Activated naive CD4-positive, alpha-beta T cell treated with anti-CD3 and anti-CD28 coated beads, Interleukin-2, amount 50 U/mL, for 24 hours (primary cell): ENCODE results near the gene EIF2D.
A peak's percentile ranks its signal among the peaks of the same experiment; 100 is the strongest.
"Not testable (repeated sequence)": the region's sequence is repeated elsewhere in the genome, so short reads cannot be mapped to it uniquely, and the experiment has no call there.

ENCODE experiments used
- H3K27ac Mint-ChIP-seq: one replicate; pipeline ENCODE4 v1.8.0; 2021; ENCODE audit warnings: mild to moderate bottlenecking, mixed read lengths
- H3K27me3 Mint-ChIP-seq: one replicate; pipeline ENCODE4 v1.8.0; 2021; ENCODE audit warnings: mixed read lengths
- H3K36me3 Mint-ChIP-seq: one replicate; pipeline ENCODE4 v1.8.0; 2021; ENCODE audit warnings: mixed read lengths
- H3K4me1 Mint-ChIP-seq: one replicate; pipeline ENCODE4 v1.8.0; 2021; ENCODE audit warnings: mixed read lengths
- H3K4me3 Mint-ChIP-seq: one replicate; pipeline ENCODE4 v1.8.0; 2021; ENCODE audit warnings: mild to moderate bottlenecking, mixed read lengths
- H3K9me3 Mint-ChIP-seq: one replicate; pipeline ENCODE4 v1.8.0; 2021; ENCODE audit warnings: mixed read lengths

EIF2D gene

DNA sequence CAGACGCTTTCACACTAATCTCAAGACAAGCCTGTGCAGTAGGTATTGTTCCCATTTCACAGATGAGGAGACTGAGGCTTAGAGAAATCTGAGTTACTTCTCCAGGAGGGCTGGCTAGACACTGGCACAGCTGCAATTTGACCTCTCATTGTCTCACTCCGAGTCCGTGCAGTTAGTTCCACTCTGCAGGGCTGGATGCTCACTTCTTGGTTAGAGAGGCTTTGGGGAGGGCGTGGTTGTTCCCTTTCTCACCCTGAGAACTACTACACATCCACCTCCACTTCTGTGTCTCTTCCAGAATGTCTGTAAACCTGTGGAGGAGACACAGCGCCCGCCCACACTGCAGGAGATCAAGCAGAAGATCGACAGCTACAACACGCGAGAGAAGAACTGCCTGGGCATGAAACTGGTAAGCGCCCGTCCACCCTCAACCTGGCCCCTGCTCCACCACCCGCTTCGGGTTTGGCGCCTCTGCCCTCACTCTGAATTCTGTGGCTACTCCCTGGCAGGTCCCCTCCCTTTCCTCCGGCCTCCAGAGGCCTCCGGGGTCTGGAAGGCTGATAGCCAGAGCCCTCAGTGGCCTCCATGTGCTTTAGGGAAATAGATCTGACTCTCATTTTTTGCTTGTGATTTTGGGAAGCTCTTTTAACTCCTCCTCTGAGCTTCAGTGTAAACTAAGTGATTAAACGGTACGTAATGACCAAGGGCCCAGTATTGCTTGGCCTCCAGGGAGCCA lies 29.1 kb downstream of the EIF2D start:
- Mint-ChIP-seq H3K36me3 (peaks cover 26% of the 10 kb centered on the region), H3K4me3 (peak overlapping the region; percentile 92), H3K4me1 (peaks cover 82% of the 10 kb centered on the region), H3K27ac (peak overlapping the region; percentile 100), H3K27me3 (no peaks in the 10 kb centered on the region), H3K9me3 (no peaks in the 10 kb centered on the region)

GRCh38 chr1:206582537-206582936 lies 29.7 kb downstream of the EIF2D start:
- peaks cover 82% of the 10 kb centered on the region for H3K4me1 Mint-ChIP-seq
- H3K27ac Mint-ChIP-seq: peak overlapping the region; percentile 100
- peak overlapping the region; percentile 92 for H3K4me3 Mint-ChIP-seq
- H3K27me3 Mint-ChIP-seq: no peaks in the 10 kb centered on the region
- no peaks in the 10 kb centered on the region for H3K9me3 Mint-ChIP-seq
- peaks cover 28% of the 10 kb centered on the region for H3K36me3 Mint-ChIP-seq

DNA sequence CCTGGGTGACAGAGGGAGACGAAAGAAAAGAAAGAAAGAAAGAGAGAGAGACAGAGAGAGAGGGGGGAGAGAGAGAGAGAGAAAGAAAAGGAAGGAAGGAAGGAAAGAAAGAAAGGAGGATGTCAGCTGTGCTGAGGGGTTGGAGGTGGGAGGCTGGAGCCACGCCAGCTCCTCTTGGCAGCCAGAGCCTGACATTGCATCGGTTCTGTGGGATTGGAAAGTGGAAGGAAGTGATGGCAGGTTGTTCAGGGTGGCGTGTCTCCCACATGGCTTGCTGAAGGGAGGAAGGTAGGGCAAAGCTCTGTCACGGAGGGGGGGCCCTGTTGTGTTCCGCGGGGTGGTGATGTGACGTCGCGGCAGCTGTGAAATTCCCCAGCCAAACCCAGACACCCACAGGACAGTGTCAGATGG lies 30.7 kb downstream of the EIF2D start:
- H3K4me1 Mint-ChIP-seq: peaks cover 83% of the 10 kb centered on the region
- peak overlapping the region; percentile 100 for H3K27ac Mint-ChIP-seq
- H3K27me3 Mint-ChIP-seq: no peaks in the 10 kb centered on the region
- H3K4me3 Mint-ChIP-seq: peak overlapping the region; percentile 92
- no peaks in the 10 kb centered on the region for H3K9me3 Mint-ChIP-seq
- H3K36me3 Mint-ChIP-seq: peaks cover 31% of the 10 kb centered on the region

GRCh38 chr1:206581114-206581497 lies 31.2 kb downstream of the EIF2D start:
- not testable (repeated sequence) for H3K27me3 Mint-ChIP-seq, H3K9me3 Mint-ChIP-seq
- Mint-ChIP-seq H3K27ac (peak overlapping the region; percentile 100), H3K36me3 (peaks cover 35% of the 10 kb centered on the region), H3K4me1 (peaks cover 85% of the 10 kb centered on the region), H3K4me3 (peak overlapping the region; percentile 92)

- Mint-ChIP-seq H3K4me1 (peaks cover 91% of the 10 kb centered on the region), H3K27ac (peak overlapping the region; percentile 100), H3K4me3 (peak overlapping the region; percentile 92), H3K9me3 (no peaks in the 10 kb centered on the region), H3K36me3 (peaks cover 35% of the 10 kb centered on the region), H3K27me3 (no peaks in the 10 kb centered on the region)
Measured at GRCh38 chr1:206580438-206581113, 31.7 kb downstream of the EIF2D start.

DNA sequence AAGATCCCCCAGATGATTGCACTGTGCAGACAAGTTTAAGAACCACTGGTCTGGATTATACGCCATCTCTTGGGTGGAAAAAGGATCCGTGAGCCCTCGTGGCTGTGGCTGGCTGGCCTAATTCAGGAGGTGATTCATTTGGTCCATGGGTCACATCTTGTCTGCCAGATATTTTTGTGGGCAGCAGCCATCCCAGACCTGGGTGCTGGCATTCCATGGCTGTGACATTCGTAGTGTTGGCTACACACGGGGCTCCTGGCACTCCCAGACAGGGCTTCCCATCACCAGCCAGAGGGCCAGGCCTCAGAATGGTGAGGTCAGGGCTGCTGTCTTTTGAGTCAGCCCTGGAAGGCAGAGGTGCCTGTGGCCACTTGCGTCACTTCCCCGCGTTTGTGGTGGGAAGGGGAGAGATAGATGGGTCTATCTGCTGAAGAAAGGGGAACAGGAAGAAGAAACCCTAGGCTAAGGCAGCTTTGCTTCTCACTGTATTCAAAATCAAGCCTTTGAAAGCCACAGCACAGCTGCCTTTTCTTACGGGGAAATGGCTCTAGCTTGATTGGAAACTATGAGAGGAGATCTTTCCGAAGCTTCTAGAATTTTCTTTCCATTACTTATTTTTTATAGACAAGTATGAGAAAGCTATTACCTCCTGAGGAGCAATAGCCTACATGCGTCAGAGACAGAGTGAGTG lies 32.4 kb downstream of the EIF2D start:
- peak overlapping the region; percentile 92 for H3K4me3 Mint-ChIP-seq
- peaks cover 35% of the 10 kb centered on the region for H3K36me3 Mint-ChIP-seq
- peaks cover 94% of the 10 kb centered on the region for H3K4me1 Mint-ChIP-seq

GRCh38 chr1:206578978-206579374 lies 33.3 kb downstream of the EIF2D start:
- Mint-ChIP-seq H3K4me1 (peaks cover 98% of the 10 kb centered on the region), H3K4me3 (peak overlapping the region; percentile 92), H3K27me3 (no peaks in the 10 kb centered on the region), H3K9me3 (no peaks in the 10 kb centered on the region), H3K36me3 (peaks cover 38% of the 10 kb centered on the region), H3K27ac (peak overlapping the region; percentile 100)

More for the DNA sequence above, 32.4 kb downstream of the EIF2D start:
- no peaks in the 10 kb centered on the region for H3K27me3 Mint-ChIP-seq
- H3K9me3 Mint-ChIP-seq: no peaks in the 10 kb centered on the region
- H3K27ac Mint-ChIP-seq: peak overlapping the region; percentile 100

DNA sequence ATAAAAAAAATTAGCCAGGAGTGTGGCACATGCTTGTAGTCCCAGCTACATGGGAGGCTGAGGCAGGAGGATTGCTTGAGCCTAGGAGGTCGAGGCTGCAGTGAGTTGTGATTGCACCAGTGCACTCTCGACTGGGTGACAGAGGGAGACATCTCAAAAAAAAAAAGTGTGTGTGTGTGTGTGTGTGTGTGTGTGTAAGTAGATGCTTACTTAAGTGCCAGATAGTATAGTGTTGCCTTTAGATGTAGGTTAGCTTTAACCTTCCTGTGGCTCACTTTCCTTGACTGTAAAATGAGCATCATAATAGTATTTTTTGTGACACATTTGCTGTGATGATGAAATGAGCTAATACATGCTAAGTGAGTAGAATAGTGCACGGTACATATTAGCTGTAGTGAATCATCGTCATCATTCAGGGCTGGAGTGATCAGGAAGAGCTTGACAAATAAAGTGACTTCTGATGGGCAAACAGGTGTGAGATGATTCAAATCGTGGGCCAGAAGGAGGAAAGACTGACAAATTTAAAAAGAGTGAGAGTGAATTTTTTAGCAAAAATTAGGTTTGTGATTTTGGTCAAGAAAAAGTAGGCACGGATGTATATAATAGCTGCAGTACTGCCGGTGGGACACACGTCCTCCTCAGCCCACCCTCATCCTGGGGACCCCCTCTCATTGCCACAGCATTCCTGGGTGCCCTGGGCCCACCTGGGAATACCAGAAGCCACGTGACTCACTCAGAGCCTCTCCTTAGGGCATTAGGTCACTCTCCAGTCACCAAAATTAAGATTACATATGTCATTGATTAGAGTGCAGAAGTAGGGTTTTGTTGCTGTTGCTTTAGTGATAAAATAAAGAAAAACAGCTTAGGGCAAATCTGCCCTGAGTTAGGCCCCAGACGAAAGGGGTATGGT lies 33.9 kb downstream of the EIF2D start:
- Mint-ChIP-seq H3K27me3 (no peaks in the 10 kb centered on the region), H3K36me3 (peaks cover 35% of the 10 kb centered on the region), H3K4me3 (peak overlapping the region; percentile 92), H3K9me3 (no peaks in the 10 kb centered on the region), H3K4me1 (peaks cover 98% of the 10 kb centered on the region), H3K27ac (peak overlapping the region; percentile 100)

DNA sequence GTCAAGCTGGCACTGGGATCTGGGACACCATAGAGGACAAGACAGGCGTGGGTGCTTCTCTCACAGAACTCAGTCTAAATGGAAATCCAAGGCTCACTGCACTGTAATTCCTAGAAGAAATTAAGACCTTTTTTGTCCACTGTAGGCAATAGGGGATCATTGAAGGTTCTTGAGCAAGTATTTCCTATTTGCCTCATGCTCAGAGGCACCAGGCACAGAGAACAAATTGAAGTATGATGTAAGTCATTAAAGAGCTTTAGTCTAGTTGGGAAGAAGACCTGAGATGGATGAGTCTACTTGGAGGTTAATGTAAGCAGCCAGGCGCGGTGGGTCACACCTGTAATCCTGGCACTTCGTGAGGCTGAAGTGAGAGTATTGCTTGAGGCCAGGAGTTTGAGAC lies 34.6 kb downstream of the EIF2D start:
- peaks cover 98% of the 10 kb centered on the region for H3K4me1 Mint-ChIP-seq

GRCh38 chr1:206575894-206576737 lies 36.1 kb downstream of the EIF2D start:
- Mint-ChIP-seq H3K36me3 (peaks cover 42% of the 10 kb centered on the region), H3K9me3 (no peaks in the 10 kb centered on the region), H3K27ac (peak overlapping the region; percentile 100), H3K4me1 (peaks cover 98% of the 10 kb centered on the region), H3K27me3 (no peaks in the 10 kb centered on the region), H3K4me3 (peak overlapping the region; percentile 82)

More for the DNA sequence above, 34.6 kb downstream of the EIF2D start:
- Mint-ChIP-seq H3K4me3 (peak overlapping the region; percentile 92), H3K27me3 (no peaks in the 10 kb centered on the region), H3K27ac (peak overlapping the region; percentile 100), H3K9me3 (no peaks in the 10 kb centered on the region), H3K36me3 (peaks cover 36% of the 10 kb centered on the region)

- Mint-ChIP-seq H3K4me1 (peaks cover 98% of the 10 kb centered on the region), H3K4me3 (peak overlapping the region; percentile 82), H3K36me3 (peaks cover 41% of the 10 kb centered on the region), H3K27ac (peak overlapping the region; percentile 100), H3K27me3 (no peaks in the 10 kb centered on the region), H3K9me3 (no peaks in the 10 kb centered on the region)
Measured at GRCh38 chr1:206575165-206575893, 36.9 kb downstream of the EIF2D start.

- no peaks in the 10 kb centered on the region for H3K9me3 Mint-ChIP-seq
- peaks cover 96% of the 10 kb centered on the region for H3K4me1 Mint-ChIP-seq
- H3K36me3 Mint-ChIP-seq: peaks cover 40% of the 10 kb centered on the region
- H3K27me3 Mint-ChIP-seq: no peaks in the 10 kb centered on the region
- H3K4me3 Mint-ChIP-seq: peak overlapping the region; percentile 13
- H3K27ac Mint-ChIP-seq: peak overlapping the region; percentile 91
Measured at GRCh38 chr1:206573762-206574161, 38.5 kb downstream of the EIF2D start.

DNA sequence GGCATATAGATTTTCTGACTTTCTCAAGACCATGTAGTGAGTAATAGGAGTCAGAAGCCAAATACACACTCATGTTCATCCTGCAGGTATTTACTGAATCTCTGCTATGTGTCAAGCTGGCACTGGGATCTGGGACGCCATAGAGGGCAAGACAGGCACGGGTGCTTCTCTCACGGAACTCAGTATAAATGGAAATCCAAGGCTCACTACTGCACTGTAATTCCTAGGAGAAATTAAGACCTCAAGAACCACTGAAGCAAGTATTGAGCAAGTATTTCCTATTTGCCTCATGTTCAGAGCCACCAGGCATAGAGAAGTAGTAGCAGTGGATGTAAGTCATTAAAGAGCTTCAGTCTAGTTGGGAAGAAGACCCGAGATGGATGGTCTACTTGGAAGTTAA lies 38.9 kb downstream of the EIF2D start:
- Mint-ChIP-seq H3K27ac (peak overlapping the region; percentile 91), H3K4me1 (peaks cover 96% of the 10 kb centered on the region), H3K4me3 (peak overlapping the region; percentile 13), H3K36me3 (peaks cover 40% of the 10 kb centered on the region), H3K27me3 (no peaks in the 10 kb centered on the region), H3K9me3 (no peaks in the 10 kb centered on the region)

GRCh38 chr1:206572835-206573234 lies 39.4 kb downstream of the EIF2D start:
- peaks cover 96% of the 10 kb centered on the region for H3K4me1 Mint-ChIP-seq
- H3K4me3 Mint-ChIP-seq: no peak overlapping the region
- no peaks in the 10 kb centered on the region for H3K9me3 Mint-ChIP-seq
- peaks cover 41% of the 10 kb centered on the region for H3K36me3 Mint-ChIP-seq
- peak overlapping the region; percentile 91 for H3K27ac Mint-ChIP-seq
- H3K27me3 Mint-ChIP-seq: no peaks in the 10 kb centered on the region
